Measurements from ENCODE around the gene HIBCH. TPM values are rescaled to one million over a fixed set of nuclear protein-coding genes. Genes with fewer than 3 reads are reported as not detected.

Gene HIBCH
- total and polyA plus RNA-seq, 2 of the 4 experiments (the other 2 are of a cell fraction), result 8.8 to 11.9 TPM

DNA sequence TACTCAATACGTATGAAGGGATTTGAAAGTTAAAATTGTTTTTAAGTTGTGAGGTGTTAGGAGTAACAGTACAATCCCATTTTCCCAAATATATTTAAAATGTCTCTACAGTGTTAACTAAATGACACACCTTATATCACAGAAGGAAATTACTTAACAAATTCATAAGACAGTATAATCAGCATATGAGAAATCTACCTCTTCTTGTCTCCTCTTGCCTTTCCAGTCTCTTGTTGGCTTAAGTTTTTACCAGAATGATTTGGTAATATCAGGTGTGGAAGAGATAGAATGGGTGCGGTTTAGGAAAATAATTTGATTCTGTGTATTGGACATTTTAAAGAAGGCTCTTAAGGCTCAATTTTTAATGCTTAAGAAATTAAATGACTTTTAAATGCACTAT lies 14.3 kb upstream of the HIBCH start:
- in situ Hi-C loops (cut with MboI; ENCODE audit: low sequenced_read_pairs), result no loop called here
- Histone ChIP-seq H2AFZ (replicated peaks; ENCODE audit: low read length, poor library complexity) (no peak overlapping the region), H3K27ac (ENCODE audit: insufficient read depth, low read length) (no peak overlapping the region), H3K4ac (ENCODE audit: low read depth, low read length) (no peak overlapping the region), H3K18ac (ENCODE audit: low read depth, low read length) (no peak overlapping the region), H3K36me3 (ENCODE audit: control insufficient read depth, insufficient read depth, low read length) (no peaks in the 10 kb centered on the region), H3K4me1 (ENCODE audit: control insufficient read depth, insufficient read depth, low read length) (no peaks in the 10 kb centered on the region), H4K91ac (ENCODE audit: insufficient read depth, low read depth, low read length) (no peak overlapping the region), H3K79me1 (ENCODE audit: low read depth in 1 of 2, low read length in 2 of 2) (no peaks in the 10 kb centered on the region), H2AK5ac (ENCODE audit: low read depth, low read length) (no peak overlapping the region), H2AK9ac (replicated peaks; ENCODE audit: low read depth, low read length, poor library complexity) (no peak overlapping the region), H2BK5ac (ENCODE audit: low read depth, low read length, poor library complexity, severe bottlenecking) (no peak overlapping the region), H3K9me1 (ENCODE audit: insufficient read depth, low read length) (no peaks in the 10 kb centered on the region), H2BK20ac (ENCODE audit: low read depth, low read length) (no peak overlapping the region), H4K20me1 (ENCODE audit: insufficient read depth, low read length) (no peaks in the 10 kb centered on the region), H4K8ac (ENCODE audit: low read depth in 2 of 2, low read length in 2 of 2) (no peak overlapping the region), H4K5ac (ENCODE audit: low read depth, low read length) (no peak overlapping the region), H3K9me3 (ENCODE audit: control insufficient read depth, insufficient read depth, low read length) (no peaks in the 10 kb centered on the region), H3K4me2 (ENCODE audit: low read depth, low read length) (no peak overlapping the region), H3K27me3 (ENCODE audit: control insufficient read depth, insufficient read depth, low read length) (no peaks in the 10 kb centered on the region), H3K23ac (ENCODE audit: low read depth, low read length) (no peak overlapping the region), H3K14ac (replicated peaks; ENCODE audit: low read depth, low read length) (no peak overlapping the region), H2BK120ac (ENCODE audit: low read depth, low read length) (no peak overlapping the region), H3K9ac (ENCODE audit: low read depth, low read length) (no peak overlapping the region), H3K4me3 (ENCODE audit: insufficient read depth, low read depth, low read length) (no peak overlapping the region), H3K56ac (ENCODE audit: extremely low read depth, insufficient read depth, low read length) (no peak overlapping the region), H2BK15ac (ENCODE audit: low read depth, low read length) (no peak overlapping the region)
- ChIA-PET CTCF (no interaction called here), POLR2A (ENCODE audit: unreplicated experiment) (no interaction called here)
- TF ChIP-seq CHD1 (IDR thresholded peaks at IDR 0.05; ENCODE audit: low read depth, low read length), result no peak
- no peak for TF ChIP-seq BHLHE40 (IDR thresholded peaks at IDR 0.05; ENCODE audit: low read depth, low read length)
- TF ChIP-seq RAD21 (IDR thresholded peaks at IDR 0.05; ENCODE audit: low read length), result no peak
- TF ChIP-seq CEBPB (IDR thresholded peaks at IDR 0.05; ENCODE audit: low read depth, low read length), result no peak
- no peak for TF ChIP-seq MAFK (IDR thresholded peaks at IDR 0.05; ENCODE audit: low read depth, low read length)
- TF ChIP-seq, protein P1, sequence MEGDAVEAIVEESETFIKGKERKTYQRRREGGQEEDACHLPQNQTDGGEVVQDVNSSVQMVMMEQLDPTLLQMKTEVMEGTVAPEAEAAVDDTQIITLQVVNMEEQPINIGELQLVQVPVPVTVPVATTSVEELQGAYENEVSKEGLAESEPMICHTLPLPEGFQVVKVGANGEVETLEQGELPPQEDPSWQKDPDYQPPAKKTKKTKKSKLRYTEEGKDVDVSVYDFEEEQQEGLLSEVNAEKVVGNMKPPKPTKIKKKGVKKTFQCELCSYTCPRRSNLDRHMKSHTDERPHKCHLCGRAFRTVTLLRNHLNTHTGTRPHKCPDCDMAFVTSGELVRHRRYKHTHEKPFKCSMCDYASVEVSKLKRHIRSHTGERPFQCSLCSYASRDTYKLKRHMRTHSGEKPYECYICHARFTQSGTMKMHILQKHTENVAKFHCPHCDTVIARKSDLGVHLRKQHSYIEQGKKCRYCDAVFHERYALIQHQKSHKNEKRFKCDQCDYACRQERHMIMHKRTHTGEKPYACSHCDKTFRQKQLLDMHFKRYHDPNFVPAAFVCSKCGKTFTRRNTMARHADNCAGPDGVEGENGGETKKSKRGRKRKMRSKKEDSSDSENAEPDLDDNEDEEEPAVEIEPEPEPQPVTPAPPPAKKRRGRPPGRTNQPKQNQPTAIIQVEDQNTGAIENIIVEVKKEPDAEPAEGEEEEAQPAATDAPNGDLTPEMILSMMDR (conservative IDR thresholded peaks at IDR 0.05; ENCODE audit: low read depth, low read length), result no peak
- TF ChIP-seq, protein P2, sequence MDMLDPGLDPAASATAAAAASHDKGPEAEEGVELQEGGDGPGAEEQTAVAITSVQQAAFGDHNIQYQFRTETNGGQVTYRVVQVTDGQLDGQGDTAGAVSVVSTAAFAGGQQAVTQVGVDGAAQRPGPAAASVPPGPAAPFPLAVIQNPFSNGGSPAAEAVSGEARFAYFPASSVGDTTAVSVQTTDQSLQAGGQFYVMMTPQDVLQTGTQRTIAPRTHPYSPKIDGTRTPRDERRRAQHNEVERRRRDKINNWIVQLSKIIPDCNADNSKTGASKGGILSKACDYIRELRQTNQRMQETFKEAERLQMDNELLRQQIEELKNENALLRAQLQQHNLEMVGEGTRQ (IDR thresholded peaks at IDR 0.05; ENCODE audit: low read depth, low read length), result no peak
- TF ChIP-seq RFX5 (IDR thresholded peaks at IDR 0.05; ENCODE audit: low read depth, low read length), result no peak
- TF ChIP-seq RCOR1 (IDR thresholded peaks at IDR 0.05; ENCODE audit: insufficient replicate concordance, low read length), result no peak
- no peak for TF ChIP-seq FOS (IDR thresholded peaks at IDR 0.05; ENCODE audit: low read depth, low read length)
- no peak for TF ChIP-seq MXI1 (IDR thresholded peaks at IDR 0.05; ENCODE audit: borderline replicate concordance, low read depth, low read length)
- TF ChIP-seq MAZ (IDR thresholded peaks at IDR 0.05; ENCODE audit: borderline replicate concordance, low read depth, low read length), result no peak
- ATAC-seq (ENCODE audit: low read depth) (no peak), DNase-seq (no peak)
- 100% methylated on average over 1 of the region's 2 CpGs; no CpG with 5 or more reads in 1 of the 2 experiments for WGBS, 2 experiments (ENCODE audit: extremely low coverage in 2 of 2, insufficient read length in 1 of 2)
- BruUV-seq (replicated peaks), result no TSS peak
- dilution Hi-C loops (cut with HindIII; ENCODE audit: low sequenced_read_pairs, unreplicated experiment), result no loop called here
- intact Hi-C loops (cut with micrococcal nuclease), result no loop called here
